GDM1 (cell line): ENCODE measurements around the gene GBX1.

Experiments
- DNase-seq: peaks from one replicate; lab custom pipeline; 2025; lab: John Stamatoyannopoulos, UW

The GBX1 gene

GRCh38 chr7:151167197-151167961 is at the start of gene GBX1:
Gene GBX1, minus strand, starts transcription at chr7:151167694. Its CDS starts 146 bp downstream, at chr7:151167548.
- DNase-seq = no peak

- DNase-seq = no peak
Measured at GRCh38 chr7:151215396-151215795, 47.9 kb upstream of the GBX1 start.

GRCh38 chr7:151213826-151214225 is 46.3 kb upstream of the GBX1 start:
- no peak for DNase-seq

DNA sequence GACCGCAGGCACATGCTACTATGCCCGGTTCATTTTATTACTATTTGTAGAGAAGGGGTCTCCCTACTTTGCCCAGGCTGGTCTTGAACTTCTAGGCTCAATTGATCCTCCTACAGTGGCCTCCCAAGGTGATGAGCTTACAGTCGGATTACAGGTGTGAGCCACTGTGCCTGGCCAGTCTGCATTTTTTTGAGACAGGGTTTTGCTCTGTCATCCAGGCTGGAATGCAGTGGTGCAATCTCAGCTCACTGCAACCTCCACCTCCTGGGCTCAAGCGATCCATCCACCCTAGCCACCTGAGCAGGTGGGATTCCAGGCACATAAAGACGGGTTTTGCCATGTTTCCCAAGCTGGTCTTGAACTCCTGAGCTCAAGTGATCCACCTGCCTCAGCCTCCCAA is 45.1 kb upstream of the GBX1 start:
- DNase-seq = no peak

DNA sequence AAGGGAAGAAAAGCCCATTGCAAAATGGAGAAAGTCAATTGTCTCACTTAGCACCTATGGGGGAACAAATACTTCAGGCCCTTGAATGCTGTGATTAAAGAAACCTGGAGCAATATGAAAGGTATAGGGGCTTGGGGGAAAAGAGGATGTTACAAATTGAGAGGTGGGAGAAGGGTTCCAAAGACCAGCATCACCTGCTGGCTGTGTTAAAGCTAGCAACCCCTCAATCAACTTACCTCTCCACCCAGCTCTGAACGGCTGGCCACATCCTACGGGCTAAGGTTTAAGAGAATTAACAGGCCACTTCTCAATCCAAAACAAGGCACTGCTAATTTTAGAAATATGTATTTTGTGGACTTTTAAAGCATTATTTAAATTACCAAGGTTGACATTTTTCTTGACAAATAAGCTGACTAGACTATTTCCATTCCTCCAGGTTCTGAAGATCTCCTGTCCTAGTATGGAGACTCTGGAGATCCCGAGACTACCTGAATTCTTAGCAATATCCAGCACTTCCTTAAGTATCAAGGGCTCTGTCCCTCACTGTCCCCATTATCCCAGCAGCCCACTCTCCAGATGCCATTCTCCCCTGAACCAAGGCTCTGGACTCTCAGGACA is 43.8 kb upstream of the GBX1 start:
- no peak for DNase-seq

DNA sequence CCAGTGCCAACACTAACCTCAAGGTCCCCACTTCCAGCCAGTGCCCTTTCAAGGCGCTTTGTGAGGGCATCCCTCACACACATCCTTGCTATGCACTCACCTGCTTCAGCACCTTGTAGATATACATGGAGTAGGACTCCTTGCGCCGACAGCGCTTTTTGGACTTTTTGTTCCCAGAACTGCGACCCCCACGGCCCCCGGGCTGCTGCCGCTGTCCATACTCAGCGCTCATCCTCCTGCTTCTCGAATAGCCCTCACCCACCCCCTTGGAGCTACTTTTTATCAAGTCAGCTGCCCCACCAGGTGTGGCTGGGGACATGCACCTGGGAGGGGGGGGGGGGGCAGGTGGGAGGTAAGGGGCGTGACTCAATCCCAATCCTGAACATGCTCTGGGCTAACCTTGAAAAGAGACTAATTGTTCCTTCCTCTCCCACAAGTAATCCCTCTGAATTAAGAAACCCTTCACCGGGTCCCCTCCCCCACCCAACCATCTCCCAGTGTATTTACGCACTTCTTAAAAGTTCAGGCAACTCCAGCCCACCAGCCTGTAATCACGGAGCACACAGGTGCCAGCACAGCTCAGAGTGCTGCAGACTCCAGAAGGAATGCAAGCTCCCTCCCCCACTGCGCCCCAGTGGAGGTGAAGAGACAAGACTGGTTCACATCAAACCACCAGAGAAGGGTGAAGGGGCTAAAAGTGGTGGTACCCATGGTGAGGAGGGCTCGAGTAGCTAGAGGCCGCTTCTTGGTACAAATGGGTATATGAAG is 42.8 kb upstream of the GBX1 start, which contains the start of gene H2BK1:
TSS of gene H2BK1 (minus strand) at position 402 of the 768 bp plus-strand sequence. CDS start at position 232, 170 bp downstream.
- DNase-seq = no peak

GRCh38 chr7:151209588-151209987 is 42.1 kb upstream of the GBX1 start:
- no peak for DNase-seq

DNA sequence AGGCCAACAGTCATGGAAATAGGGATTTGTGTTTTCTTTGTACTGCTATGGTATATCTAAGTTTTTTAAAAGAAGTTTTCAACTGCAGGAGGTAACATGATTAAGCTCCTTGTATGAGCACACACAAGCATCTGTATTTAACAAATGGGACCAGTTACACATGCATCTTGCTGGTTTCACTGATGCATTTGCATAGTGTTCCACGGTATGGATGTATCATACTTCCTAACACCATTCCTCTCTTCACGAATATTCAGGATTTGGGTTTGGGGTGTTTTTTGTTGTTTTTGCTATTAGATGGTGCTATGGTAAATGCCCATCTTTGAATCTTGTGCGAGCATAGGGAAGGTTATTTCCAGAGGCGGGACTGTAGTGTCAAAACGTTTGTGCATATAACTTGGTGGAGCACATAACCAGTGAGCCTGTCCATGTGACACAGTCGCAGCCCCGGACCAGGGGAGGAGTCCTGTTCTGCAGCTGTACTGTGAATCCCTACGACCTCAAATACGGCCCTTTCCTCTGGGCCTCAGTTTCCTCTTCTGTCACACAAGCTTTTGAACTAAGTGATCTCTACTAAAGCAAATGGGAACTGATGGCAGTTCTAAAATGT is 40.9 kb upstream of the GBX1 start:
- DNase-seq = no peak

DNA sequence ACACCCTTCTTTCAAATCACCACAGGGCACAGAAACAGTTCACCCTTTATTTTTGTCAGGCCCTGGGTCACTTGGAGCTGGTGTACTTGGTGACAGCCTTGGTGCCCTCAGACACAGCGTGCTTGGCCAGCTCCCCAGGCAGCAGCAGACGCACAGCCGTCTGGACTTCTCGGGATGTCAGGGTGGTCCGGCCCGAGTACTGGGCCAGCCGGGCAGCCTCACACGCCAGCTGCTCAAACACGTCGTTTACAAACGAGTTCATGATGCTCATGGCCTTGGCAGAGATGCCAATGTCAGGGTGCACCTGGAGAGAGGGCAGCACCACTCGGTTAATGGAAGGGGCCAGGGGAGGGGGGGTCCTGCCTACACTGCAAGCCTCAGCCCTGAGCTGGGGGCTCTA is 40.3 kb upstream of the GBX1 start:
- DNase-seq = no peak

DNA sequence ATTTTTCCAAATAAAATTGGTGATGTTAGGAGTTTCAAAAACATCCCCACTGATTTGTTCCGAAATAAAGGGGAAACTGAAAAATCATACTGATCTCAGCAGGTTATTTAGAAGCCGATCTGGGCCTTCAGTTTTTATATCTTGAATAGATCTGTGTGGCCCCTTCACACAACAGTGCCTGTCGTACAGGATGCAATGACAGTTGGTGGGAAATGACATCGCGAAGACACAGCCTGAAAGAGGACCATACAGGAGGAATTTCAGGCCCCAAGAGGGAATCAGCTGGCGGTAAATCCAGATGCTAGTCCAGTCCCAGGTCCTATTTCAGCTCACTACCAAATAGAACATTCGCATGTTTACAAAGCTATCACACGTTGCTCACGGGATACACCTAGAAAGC is 39.8 kb upstream of the GBX1 start:
- peak; percentile 30 for DNase-seq

- peak; percentile 74 for DNase-seq
Measured at GRCh38 chr7:151206914-151207313, 39.4 kb upstream of the GBX1 start.

- DNase-seq = no peak
Measured at GRCh38 chr7:151205730-151206129, 38.2 kb upstream of the GBX1 start.

DNA sequence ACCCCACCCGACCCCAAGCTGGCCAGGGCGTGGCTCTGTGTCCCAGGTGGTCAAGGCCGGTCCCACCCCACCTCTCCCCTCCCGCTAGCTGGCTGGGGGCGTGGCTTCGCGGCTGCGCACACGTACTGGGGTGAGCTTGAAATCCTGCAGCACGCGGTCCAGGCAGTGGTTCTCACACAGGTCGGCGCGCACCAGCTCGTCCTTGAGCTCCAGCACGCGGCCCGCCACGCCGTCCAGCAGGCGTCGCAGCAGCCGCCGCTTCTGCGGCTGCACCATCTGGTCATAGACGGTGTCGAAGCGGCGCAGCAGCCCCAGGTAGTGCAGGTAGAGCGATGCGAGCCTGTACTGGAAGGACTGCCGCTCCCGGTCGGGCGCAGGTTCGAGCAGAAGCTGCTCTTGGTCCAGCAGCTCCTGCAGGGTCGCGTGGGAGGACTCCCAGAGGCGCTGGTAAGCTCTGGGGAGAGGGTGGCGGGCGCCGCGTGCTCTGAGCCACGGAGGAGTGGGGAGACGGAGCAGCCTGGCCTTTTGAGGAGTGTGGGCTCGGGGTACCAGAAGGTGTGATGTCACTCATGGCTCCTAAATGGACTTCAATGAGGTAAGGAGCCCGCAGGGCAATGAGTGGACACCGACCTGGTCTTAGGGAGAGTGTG is 37.0 kb upstream of the GBX1 start:
- no peak for DNase-seq

DNA sequence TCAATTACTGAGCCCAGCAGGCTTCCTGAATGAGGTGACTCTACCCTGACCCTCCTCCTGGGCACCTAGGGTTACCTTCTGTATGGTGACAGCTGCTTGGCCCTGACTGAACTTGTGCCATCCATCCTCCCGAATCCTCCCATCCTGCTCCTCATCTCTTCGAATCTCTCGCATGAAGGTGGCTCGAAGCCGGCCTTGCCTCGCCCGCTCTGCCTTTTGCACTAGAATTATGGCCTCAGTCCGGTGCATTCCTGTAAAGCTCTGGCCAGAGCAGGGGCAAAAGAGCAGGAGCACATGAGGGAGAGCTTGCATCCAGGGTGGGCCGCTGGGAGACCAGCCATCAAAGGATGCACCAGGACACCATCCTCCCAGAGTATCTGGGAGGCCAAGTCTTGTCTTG is 35.3 kb upstream of the GBX1 start:
- DNase-seq = no peak

DNA sequence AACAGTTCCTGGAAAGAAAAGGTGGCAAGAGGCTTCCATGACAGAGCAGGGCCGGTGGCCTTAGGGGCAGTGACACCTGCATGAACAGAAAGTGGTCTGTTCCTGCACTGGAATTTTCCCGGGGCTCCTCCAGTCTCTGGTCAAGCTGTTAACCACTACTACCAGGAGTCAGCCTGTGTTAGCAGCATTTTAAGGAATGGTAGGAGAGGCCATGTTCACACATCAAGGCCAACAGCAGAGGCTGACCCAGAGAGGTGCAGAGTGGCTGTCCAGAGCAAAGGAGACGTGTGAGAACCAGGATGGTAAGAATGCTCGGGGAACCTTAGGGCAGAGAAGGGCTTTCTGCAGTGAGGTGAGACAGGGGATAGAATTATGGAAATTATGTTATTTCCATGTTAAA is 34.3 kb upstream of the GBX1 start:
- no peak for DNase-seq

- no peak for DNase-seq
Measured at GRCh38 chr7:151201344-151201743, 33.9 kb upstream of the GBX1 start.

DNA sequence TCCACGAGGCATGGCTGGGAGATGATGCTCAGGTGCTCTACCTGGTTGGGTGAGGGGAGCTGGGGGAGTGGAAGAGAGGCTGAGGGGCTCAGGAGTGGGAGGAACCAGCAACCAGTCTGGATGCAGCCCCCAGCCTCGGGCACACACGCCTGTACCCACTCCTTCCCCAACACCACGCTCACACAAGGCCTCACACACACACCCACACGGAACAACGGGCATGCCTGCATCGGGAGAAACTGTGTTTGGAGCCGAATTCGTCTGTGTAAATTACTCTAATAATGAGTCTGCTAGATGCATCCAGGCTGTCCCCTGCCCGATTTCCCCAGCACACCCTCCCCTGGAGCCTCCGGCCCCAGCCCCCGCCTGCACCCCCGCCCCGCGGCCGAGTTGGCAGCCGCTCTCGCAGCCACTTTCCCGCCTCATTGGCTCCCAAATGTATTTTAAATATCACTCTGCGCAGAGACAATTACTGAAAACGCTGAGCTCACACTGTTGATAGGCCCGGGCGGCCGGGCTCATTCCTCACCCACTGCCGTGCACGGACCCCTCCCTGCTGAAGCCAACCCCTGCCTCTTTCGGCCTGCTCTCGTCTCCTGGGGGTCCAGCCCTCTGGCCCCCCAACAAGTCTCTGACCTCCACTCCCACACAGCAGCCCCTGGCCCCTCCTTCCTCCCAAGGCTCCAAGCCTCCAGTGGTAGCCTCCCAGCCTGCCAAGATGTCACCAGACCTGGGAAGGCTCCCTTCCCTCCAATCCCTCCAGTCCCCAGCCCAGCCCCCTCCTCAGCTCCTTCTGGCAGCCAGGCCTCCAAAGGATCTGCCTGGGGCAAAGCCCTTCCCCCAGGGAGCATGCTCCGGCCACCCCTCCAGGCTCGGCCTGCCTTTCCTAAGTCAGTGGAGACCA is 31.7 kb upstream of the GBX1 start:
- DNase-seq = no peak

DNA sequence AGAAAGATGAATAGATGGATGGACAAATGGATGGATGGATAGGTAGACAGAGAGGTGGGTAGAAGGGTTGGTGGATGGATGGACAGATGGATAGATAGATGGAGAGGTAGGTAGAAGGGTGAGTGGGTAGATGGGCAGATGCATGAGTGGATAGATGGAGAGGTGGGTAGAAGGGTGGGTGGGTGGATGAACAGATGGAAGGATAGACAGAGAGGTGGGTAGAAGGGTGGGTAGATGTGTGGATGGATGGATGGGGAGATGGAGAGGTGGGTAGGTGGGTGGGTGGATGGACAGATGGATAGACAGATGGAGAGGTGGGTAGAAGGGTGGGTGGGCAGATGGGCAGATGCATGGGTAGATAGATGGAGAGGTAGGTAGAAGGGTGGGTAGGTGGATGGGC is 30.4 kb upstream of the GBX1 start:
- DNase-seq = no peak

GRCh38 chr7:151195616-151196450 is 28.3 kb upstream of the GBX1 start:
- no peak for DNase-seq

DNA sequence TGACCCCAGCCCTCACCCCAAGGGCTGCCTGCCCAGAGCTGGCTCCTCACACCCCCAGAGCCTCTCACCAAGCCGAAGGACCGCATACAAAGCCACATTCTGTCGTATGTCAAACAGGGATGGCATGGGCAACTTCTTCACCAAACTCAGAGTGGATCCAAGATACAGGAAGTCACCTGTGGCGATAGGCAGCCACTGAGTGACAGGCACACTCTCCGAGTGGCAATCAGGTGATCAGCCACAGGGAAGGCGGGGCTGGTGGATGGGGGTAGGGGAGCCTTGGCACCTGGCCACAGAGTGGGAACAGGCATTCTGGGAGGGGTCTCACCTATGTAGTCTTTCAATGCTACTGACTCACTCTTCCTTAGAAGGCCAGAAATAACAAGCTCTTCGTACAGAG is 26.7 kb upstream of the GBX1 start:
- DNase-seq = no peak
